Muscle of leg (tissue), 11 donors: Measurements from ENCODE around the gene CFAP43. TPM values are rescaled to one million over a fixed set of nuclear protein-coding genes. Genes with fewer than 3 reads are reported as not detected.
"Not testable (repeated sequence)": the region's sequence is repeated elsewhere in the genome, so short reads cannot be mapped to it uniquely, and the experiment has no call there.

Source experiments
- DNase-seq: peaks from one replicate; pipeline ENCODE4 v3.0.0; 2013
- H3K27ac ChIP-seq: one replicate; pipeline ENCODE4 v1.5.1; 2013; ENCODE audit warnings: mild to moderate bottlenecking, low read length, control low read depth
- H3K27me3 ChIP-seq: one replicate; pipeline ENCODE4 v1.6.1; 2013; ENCODE audit warnings: low read length; ENCODE audit not compliant: control insufficient read depth, insufficient read depth
- H3K36me3 ChIP-seq: one replicate; pipeline ENCODE4 v1.6.1; 2013; ENCODE audit warnings: low read length; ENCODE audit not compliant: control insufficient read depth, insufficient read depth
- H3K4me1 ChIP-seq: one replicate; pipeline ENCODE4 v1.6.1; 2013; ENCODE audit warnings: low read length; ENCODE audit not compliant: control insufficient read depth, insufficient read depth
- H3K4me3 ChIP-seq: one replicate; pipeline ENCODE4 v1.5.1; 2013; ENCODE audit warnings: low read length, control low read depth
- H3K9me3 ChIP-seq: replicated peaks from 2 replicates; pipeline ENCODE4 v1.6.1; 2013; ENCODE audit warnings: low read depth, low read length; ENCODE audit not compliant: control insufficient read depth
- WGBS: methylation state at CpG from one replicate; pipeline ENCODE4 v1.1.5; 2013; ENCODE audit warnings: missing lambda C conversion rate; ENCODE audit not compliant: insufficient coverage; 5-methylcytosine and 5-hydroxymethylcytosine counted together
- polyA plus RNA-seq, 8 donors: library from polyadenylated mRNA; unstranded; fragments of 120-200 nt; gene quantifications; one replicate each; pipeline versions ENCODE4 v1.2.1 to v1.2.3, GENCODE V29; 2013; ENCODE audit warnings: inconsistent platforms in 1 of 8, low replicate concordance in 1 of 8; ENCODE audit not compliant: insufficient read length in 8 of 8, insufficient read depth in 1 of 8
- total RNA-seq: library from RNA; stranded (reverse); fragments of 120-200 nt; gene quantifications from one replicate; pipeline ENCODE4 v1.2.4, GENCODE V29; 2013

The CFAP43 gene
- total and polyA plus RNA-seq, 9 donors: 0.11 to 1.1 (median 0.24) TPM

DNA sequence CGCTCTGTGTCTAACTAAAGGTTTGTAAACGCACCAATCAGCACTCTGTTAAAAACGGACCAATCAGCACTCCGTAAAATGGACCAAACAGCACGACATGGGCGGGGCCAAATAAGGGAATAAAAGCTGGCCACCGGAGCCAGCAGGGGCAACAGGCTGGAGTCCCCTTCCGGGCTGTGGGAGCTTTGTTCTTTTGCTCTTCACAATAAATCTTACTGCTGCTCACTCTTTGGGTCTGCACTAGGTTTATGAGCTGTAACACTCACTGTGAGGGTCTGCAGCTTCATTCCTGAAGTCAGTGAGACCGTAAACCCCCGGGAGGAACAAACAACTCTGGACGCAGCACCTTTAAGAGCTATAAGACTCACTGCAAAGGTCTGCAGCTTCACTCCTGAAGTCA, 16.8 kb upstream of the CFAP43 start:
- H3K4me3 ChIP-seq, DNase-seq, H3K27ac ChIP-seq, H3K36me3 ChIP-seq, H3K4me1 ChIP-seq, H3K9me3 ChIP-seq, H3K27me3 ChIP-seq: not testable (repeated sequence)
- WGBS: 62% methylated on average over 10 of the region's 11 CpGs

DNA sequence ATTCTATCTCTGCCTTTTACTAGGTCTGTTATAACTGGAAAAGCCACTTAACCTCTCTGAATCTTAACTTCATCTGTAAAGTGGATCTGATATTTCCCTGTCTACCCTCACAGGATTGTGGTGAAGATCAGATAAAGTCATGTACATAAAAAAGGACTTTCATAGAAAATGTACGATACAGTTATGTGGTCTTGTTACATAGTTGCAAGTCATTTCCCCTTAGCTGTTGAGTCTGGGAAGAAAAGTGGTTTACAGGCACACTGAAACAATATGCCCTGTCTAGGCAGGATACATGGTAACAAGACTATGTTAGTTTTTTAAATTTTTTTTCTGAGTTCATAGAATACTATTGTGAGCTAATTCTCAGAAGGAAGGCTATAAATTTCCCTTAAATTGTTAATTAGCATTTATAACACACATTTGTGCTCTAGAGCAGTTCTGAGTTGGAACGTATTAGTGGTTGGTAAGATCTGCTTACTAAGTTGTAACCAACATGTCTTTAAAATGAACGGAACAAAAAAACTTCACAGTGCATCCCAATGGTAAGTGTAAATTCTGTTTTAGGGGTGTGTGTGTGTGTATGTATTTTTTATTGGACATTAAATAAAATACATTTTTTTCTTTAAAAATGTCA, 15.5 kb upstream of the CFAP43 start:
- no CpG with 5 or more reads among the region's 3 CpGs for whole genome bisulfite sequencing
- Histone ChIP-seq H3K27ac (no peak overlapping the region), H3K36me3 (no peaks in the 10 kb centered on the region), H3K9me3 (peaks cover 2% of the 10 kb centered on the region), H3K4me1 (no peaks in the 10 kb centered on the region), H3K4me3 (no peak overlapping the region), H3K27me3 (peaks cover 5% of the 10 kb centered on the region)
- DNase-seq: no peak

DNA sequence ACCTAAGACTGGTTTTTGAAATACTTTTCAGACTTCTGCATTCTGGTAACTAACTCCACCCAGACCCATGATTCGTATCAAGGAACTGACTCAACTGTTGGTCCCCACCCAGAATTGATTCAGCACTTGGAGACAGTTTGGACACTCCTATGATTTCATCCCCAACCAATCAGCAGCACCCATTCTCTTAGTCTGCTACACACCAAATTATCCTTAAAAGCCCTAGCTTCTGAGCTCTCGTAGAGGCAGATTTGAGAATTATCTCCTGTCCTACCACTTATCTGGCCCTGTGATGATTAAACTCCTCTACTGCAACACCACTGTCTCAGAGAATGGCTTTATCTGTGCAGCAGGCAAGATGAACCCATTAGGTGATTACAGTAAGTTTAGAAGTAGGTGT, 14.8 kb upstream of the CFAP43 start:
- no peak overlapping the region for H3K4me3 ChIP-seq

DNA sequence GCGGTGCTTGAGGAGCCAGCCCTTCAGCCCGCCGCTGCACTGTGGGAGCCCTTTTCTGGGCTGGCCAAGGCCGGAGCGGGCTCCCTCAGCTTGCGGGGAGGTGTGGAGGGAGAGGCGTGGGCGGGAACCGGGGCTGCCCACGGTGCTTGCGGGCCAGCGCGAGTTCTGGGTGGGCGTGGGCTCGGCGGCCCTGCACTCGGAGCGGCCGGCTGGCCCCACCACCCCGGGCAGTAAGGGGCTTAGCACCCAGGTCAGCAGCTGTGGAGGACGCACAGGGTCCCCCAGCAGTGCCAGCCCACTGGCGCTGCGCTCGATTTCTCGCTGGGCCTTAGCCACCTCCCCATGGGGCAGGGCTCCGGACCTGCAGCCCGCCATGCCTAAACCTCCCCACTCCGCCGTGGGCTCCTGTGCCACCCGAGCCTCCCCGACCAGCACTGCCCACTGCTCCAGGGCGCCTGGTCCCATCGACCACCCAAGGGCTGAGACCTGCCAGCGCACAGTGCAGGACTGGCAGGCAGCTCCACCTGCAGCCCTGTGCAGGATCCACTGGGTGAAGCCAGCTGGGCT, 13.0 kb upstream of the CFAP43 start:
- WGBS: 94% methylated on average over 32 of the region's 34 CpGs
- H3K4me1 ChIP-seq: no peaks in the 10 kb centered on the region

More for the DNA sequence above, 14.8 kb upstream of the CFAP43 start:
- Histone ChIP-seq H3K27ac (no peak overlapping the region), H3K4me1 (no peaks in the 10 kb centered on the region), H3K9me3 (peaks cover 2% of the 10 kb centered on the region), H3K36me3 (no peaks in the 10 kb centered on the region), H3K27me3 (peaks cover 5% of the 10 kb centered on the region)
- 61% methylated on average over 2 of the region's 2 CpGs for WGBS
- peak; percentile 37 for DNase-seq

GRCh38 chr10:104243512-104243911, 11.3 kb upstream of the CFAP43 start:
- Histone ChIP-seq H3K27me3 (peaks cover under 1% of the 10 kb centered on the region), H3K4me1 (no peaks in the 10 kb centered on the region), H3K9me3 (no peaks in the 10 kb centered on the region), H3K36me3 (no peaks in the 10 kb centered on the region), H3K27ac (no peak overlapping the region), H3K4me3 (no peak overlapping the region)
- WGBS: 67% methylated on average over 1 of the region's 5 CpGs
- DNase-seq: no peak

More for the DNA sequence above, 13.0 kb upstream of the CFAP43 start:
- H3K27me3 ChIP-seq: peaks cover 5% of the 10 kb centered on the region
- no peak overlapping the region for H3K4me3 ChIP-seq
- H3K27ac ChIP-seq: no peak overlapping the region
- H3K9me3 ChIP-seq: peaks cover 2% of the 10 kb centered on the region
- no peak for DNase-seq
- H3K36me3 ChIP-seq: no peaks in the 10 kb centered on the region

DNA sequence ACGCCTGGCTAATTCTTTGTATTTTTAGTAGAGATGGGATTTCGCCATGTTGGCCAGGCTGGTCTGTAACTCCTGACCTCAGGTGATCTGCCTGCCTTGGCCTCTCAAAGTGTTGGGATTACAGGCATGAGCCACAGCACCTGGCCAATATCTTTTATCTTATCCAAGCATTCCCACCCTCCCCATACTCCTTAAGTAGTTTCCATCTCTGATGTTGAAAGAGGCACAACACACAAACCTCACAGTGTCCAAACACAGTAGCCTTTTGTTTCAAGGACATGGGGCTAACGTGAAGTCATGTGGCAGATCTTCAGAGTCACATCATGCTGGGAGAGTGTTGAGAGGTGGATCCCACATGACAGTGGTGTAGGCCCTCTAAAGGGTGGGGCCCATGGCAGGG, 10.8 kb upstream of the CFAP43 start:
- not testable (repeated sequence) for H3K36me3 ChIP-seq, DNase-seq, H3K27me3 ChIP-seq, H3K4me3 ChIP-seq, H3K27ac ChIP-seq, H3K9me3 ChIP-seq, H3K4me1 ChIP-seq
- WGBS: 100% methylated on average over 1 of the region's 3 CpGs

GRCh38 chr10:104242545-104242944, 10.4 kb upstream of the CFAP43 start:
- H3K36me3 ChIP-seq: no peaks in the 10 kb centered on the region
- no peak for DNase-seq
- no peaks in the 10 kb centered on the region for H3K4me1 ChIP-seq
- no peaks in the 10 kb centered on the region for H3K9me3 ChIP-seq
- no peak overlapping the region for H3K4me3 ChIP-seq
- H3K27ac ChIP-seq: no peak overlapping the region
- no peaks in the 10 kb centered on the region for H3K27me3 ChIP-seq

DNA sequence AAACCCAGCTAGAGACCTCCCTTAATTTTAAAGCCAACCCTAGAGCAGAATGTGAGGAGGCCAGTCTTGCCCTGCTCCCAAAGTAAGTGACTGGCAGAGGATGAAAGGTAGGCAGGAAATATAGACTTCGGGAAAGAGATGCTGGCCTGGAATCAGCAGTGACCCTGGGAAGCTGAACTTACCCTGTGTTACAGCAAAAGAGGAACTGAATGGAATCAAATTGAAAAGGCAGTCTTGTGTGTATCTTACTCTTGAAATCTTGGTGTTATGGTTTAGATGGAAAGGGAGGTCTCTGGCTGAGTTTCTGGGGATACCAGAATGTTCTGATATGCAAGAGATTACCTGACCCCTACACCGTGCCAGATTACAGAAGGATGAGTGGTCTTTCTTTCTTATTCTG, 7.9 kb upstream of the CFAP43 start:
- WGBS: 82% methylated on average over 1 of the region's 2 CpGs
- no peak for DNase-seq
- Histone ChIP-seq H3K36me3 (no peaks in the 10 kb centered on the region), H3K9me3 (no peaks in the 10 kb centered on the region), H3K27me3 (peaks cover 2% of the 10 kb centered on the region), H3K27ac (no peak overlapping the region), H3K4me1 (no peaks in the 10 kb centered on the region), H3K4me3 (no peak overlapping the region)

DNA sequence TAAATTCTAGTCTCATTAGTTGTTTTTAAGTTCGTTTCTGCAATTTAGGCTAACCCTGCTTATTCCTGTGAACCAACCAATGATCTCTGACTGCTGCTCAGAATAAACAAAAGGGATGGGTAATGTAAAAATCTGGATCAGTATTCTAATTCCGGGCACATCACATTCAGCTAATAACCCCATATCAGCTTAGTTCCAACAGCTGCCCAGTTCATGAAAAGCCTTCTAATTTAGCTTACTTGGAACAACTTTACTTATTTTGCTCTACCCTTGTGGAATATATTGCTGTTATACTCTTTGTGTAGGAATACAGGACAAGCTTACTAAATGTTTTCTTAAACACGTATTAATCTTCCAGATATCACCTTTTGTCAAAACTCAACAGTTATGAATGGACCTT, 3.6 kb upstream of the CFAP43 start:
- WGBS: no CpG with 5 or more reads among the region's 3 CpGs
- Histone ChIP-seq H3K4me3 (no peak overlapping the region), H3K36me3 (no peaks in the 10 kb centered on the region), H3K27me3 (peaks cover 2% of the 10 kb centered on the region), H3K4me1 (peaks cover 5% of the 10 kb centered on the region), H3K9me3 (no peaks in the 10 kb centered on the region), H3K27ac (no peak overlapping the region)
- DNase-seq: no peak

DNA sequence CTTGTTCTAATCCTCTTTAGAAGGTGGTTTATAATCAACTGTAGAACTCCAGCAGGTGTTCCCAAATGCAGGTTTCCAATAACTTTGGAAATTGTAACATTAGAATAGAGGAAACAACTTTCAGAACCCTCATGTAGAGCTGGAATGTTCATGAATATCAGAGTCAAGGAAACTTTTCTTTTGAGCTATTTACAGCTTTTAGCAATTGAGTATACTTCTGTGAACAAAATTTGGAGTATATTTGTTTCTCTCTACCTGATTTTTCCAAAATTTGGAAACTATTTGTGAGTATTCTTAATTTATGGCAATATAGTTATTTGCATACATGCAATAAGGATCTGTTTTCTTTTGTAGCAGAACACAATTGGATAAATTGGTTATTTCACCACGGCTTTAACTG, 2.8 kb upstream of the CFAP43 start:
- H3K9me3 ChIP-seq: no peaks in the 10 kb centered on the region
- no peak overlapping the region for H3K4me3 ChIP-seq
- no peaks in the 10 kb centered on the region for H3K36me3 ChIP-seq
- peaks cover 2% of the 10 kb centered on the region for H3K27me3 ChIP-seq
- H3K4me1 ChIP-seq: peaks cover 5% of the 10 kb centered on the region
- 89% methylated on average over 1 of the region's 1 CpG for WGBS
- no peak overlapping the region for H3K27ac ChIP-seq
- DNase-seq: no peak

- Histone ChIP-seq H3K4me3 (no peak overlapping the region), H3K27ac (no peak overlapping the region), H3K9me3 (no peaks in the 10 kb centered on the region), H3K4me1 (peaks cover 5% of the 10 kb centered on the region), H3K36me3 (no peaks in the 10 kb centered on the region), H3K27me3 (peaks cover 2% of the 10 kb centered on the region)
- no CpG with 5 or more reads among the region's 1 CpG for WGBS
- no peak for DNase-seq
Measured at GRCh38 chr10:104233817-104234216, 1.7 kb upstream of the CFAP43 start.
